Neural cell (in vitro differentiated cells): ENCODE measurements around the gene PCDH1.
A peak's percentile ranks its signal among the peaks of the same experiment; 100 is the strongest.

Source experiments
- CTCF ChIP-seq: fragments of 450-650 bp; IDR thresholded peaks from 2 replicates; pipeline ENCODE4 v1.5.1; 2014; ENCODE audit warnings: antibody characterized with exemption, mild to moderate bottlenecking, moderate library complexity; ENCODE audit not compliant: poor library complexity, severe bottlenecking
- EZH2 ChIP-seq: fragments of 200-600, 300-800 bp; shearing (Covaris generic), sonication (generic); IDR thresholded peaks from 2 replicates; pipeline ENCODE4 v1.6.1; 2014; ENCODE audit warnings: antibody characterized with exemption, low read length, borderline replicate concordance, mild to moderate bottlenecking; ENCODE audit not compliant: insufficient read depth, poor library complexity, severe bottlenecking
- MXI1 ChIP-seq: fragments of 450-650 bp; conservative IDR thresholded peaks from 2 replicates; pipeline ENCODE4 v1.6.1; 2014; ENCODE audit warnings: antibody characterized with exemption, mild to moderate bottlenecking; ENCODE audit not compliant: poor library complexity, severe bottlenecking
- POLR2AphosphoS5 ChIP-seq: IDR thresholded peaks from 2 replicates; pipeline ENCODE4 v1.6.1; 2012
- SMC3 ChIP-seq: fragments of 450-650 bp; conservative IDR thresholded peaks from 2 replicates; pipeline ENCODE4 v1.6.1; 2014; ENCODE audit warnings: antibody characterized with exemption, mild to moderate bottlenecking, moderate library complexity; ENCODE audit not compliant: poor library complexity
- TAF1 ChIP-seq: IDR thresholded peaks from 2 replicates; pipeline ENCODE4 v1.6.1; 2012; ENCODE audit warnings: low read depth

DNA sequence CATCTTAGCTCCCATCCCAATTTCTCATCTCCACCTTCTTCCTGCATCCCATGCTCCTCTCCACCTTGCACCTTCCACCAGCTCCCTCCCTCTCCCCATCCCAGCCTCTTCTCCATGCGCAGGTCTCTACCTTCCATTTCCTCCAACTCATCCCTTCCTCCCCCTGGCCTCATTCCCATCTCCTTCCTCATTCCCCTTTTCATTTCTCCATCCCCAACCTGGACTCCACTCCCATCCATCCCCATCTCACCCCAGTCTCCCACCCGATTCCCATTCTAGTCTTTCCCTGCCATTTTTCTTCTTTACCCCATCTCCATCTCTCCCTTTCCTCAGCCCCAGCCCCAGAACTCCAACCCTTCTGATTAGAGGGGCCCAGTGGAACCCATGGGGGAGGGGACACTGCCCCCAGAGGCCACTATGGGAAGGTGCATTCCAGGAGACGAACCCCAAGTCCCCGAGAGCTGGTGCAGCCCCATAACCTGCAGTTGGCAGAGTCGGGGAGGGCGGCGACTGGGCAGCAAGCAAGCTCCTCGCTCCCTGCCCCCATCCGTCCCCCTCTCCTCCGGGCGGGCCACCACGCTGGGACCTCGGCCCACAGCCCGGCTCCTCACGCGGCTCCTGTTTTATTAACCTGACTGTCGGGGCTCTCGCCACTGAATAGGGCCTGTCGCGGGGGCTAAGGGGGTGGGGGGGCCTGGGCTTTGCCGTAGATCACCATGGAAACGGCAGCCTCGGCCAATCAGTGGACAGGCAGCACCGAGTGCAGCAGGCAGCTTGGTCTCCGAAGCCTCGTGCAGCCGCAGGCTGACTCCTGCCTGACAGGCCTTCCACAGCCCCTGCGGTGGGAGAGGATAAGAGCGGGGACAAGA is 66.7 kb downstream of the PCDH1 start:
- TF ChIP-seq EZH2: no peak
- peak; percentile 58 for TF ChIP-seq SMC3
- TF ChIP-seq CTCF: peak; percentile 89
- peak; percentile 58 for TF ChIP-seq MXI1
- TF ChIP-seq POLR2AphosphoS5: peak; percentile 47
- no peak for TF ChIP-seq TAF1
